OCI-LY1 (cell line): Measurements from ENCODE around the gene FNDC4.

Experiments used
- H2AFZ ChIP-seq: fragments of 200-600 bp; sonication (generic), shearing (Covaris generic); 2 replicates; pipeline ENCODE4 v1.6.0; 2014; ENCODE audit warnings: antibody characterized with exemption, mild to moderate bottlenecking, low read length
- H3F3A ChIP-seq: fragments of 200-600 bp; sonication (generic), shearing (Covaris generic); 2 replicates; pipeline ENCODE4 v1.6.0; 2014; ENCODE audit warnings: mild to moderate bottlenecking, antibody characterized with exemption, low read length, moderate library complexity; ENCODE audit not compliant: insufficient read depth
- H3K27ac ChIP-seq: fragments of 200-600 bp; sonication (generic); 2 replicates; pipeline ENCODE4 v1.5.1; 2014; ENCODE audit warnings: low read length, mixed run types, mild to moderate bottlenecking, low read depth; ENCODE audit not compliant: poor library complexity, severe bottlenecking
- H3K27me3 ChIP-seq: fragments of 200-600 bp; sonication (generic); 2 replicates; pipeline ENCODE4 v1.6.0; 2014; ENCODE audit warnings: antibody characterized with exemption, mild to moderate bottlenecking, low read length, moderate library complexity; ENCODE audit not compliant: insufficient read depth
- H3K36me3 ChIP-seq: fragments of 200-600 bp; sonication (generic); 2 replicates; pipeline ENCODE4 v1.6.1; 2014; ENCODE audit warnings: mild to moderate bottlenecking, antibody characterized with exemption, low read length, moderate library complexity, mixed read lengths; ENCODE audit not compliant: insufficient read depth
- H3K4me1 ChIP-seq: fragments of 200-600 bp; sonication (generic); 2 replicates; pipeline ENCODE4 v1.5.1; 2014; ENCODE audit warnings: mild to moderate bottlenecking, low read length, moderate library complexity; ENCODE audit not compliant: insufficient read depth, severe bottlenecking
- H3K4me2 ChIP-seq: fragments of 200-600 bp; sonication (generic), shearing (Covaris generic); 2 replicates; pipeline ENCODE4 v1.6.1; 2014; ENCODE audit warnings: low read length
- H3K4me3 ChIP-seq: fragments of 200-600 bp; sonication (generic); 2 replicates; pipeline ENCODE4 v1.5.1; 2014; ENCODE audit warnings: low read length, low read depth, mild to moderate bottlenecking, mixed read lengths; ENCODE audit not compliant: poor library complexity, severe bottlenecking
- H3K79me2 ChIP-seq: fragments of 200-600 bp; shearing (Covaris generic); 2 replicates; pipeline ENCODE4 v1.6.1; 2016; ENCODE audit warnings: mixed run types, low read length, mixed read lengths; ENCODE audit not compliant: insufficient read depth
- H3K9ac ChIP-seq: fragments of 200-600 bp; sonication (generic), shearing (Covaris generic); 2 replicates; pipeline ENCODE4 v1.6.1; 2014; ENCODE audit warnings: mild to moderate bottlenecking, low read length, mixed read lengths
- H3K9me2 ChIP-seq: fragments of 200-600 bp; sonication (generic), shearing (Covaris generic); 2 replicates; pipeline ENCODE4 v1.6.1; 2014; ENCODE audit warnings: low read depth, mild to moderate bottlenecking, low read length, mixed read lengths
- H3K9me3 ChIP-seq: fragments of 200-600 bp; shearing (Covaris generic); 2 replicates; pipeline ENCODE4 v1.6.1; 2014; ENCODE audit warnings: low read length, mixed read lengths
- H4K20me1 ChIP-seq: fragments of 200-600 bp; sonication (generic), shearing (Covaris generic); 2 replicates; pipeline ENCODE4 v1.6.0; 2016; ENCODE audit warnings: mild to moderate bottlenecking, low read length; ENCODE audit not compliant: insufficient read depth
- CTCF ChIP-seq: fragments of 200-600 bp; sonication (generic), shearing (Covaris generic); IDR thresholded peaks from 2 replicates; pipeline ENCODE4 v1.5.1; 2017; ENCODE audit warnings: mild to moderate bottlenecking, antibody characterized with exemption, low read length, moderate library complexity, mixed read lengths
- EZH2 ChIP-seq: fragments of 200-600 bp; sonication (generic), shearing (Covaris generic); IDR thresholded peaks from 2 replicates; pipeline ENCODE4 v1.8.0; 2017; ENCODE audit warnings: borderline replicate concordance, mixed run types, mild to moderate bottlenecking, antibody characterized with exemption, low read length, moderate library complexity, mixed read lengths

Gene FNDC4

GRCh38 chr2:27502142-27502541 lies 7.1 kb upstream of the FNDC4 start:
- no peaks in the 10 kb centered on the region for H3K36me3 ChIP-seq
- no peaks in the 10 kb centered on the region for H3K79me2 ChIP-seq
- no peak overlapping the region for H2AFZ ChIP-seq
- no peak overlapping the region for H3K4me2 ChIP-seq
- H3K9me3 ChIP-seq, result no peaks in the 10 kb centered on the region
- H3K9ac ChIP-seq, result no peak overlapping the region
- no peak overlapping the region for H3K27ac ChIP-seq
- no peaks in the 10 kb centered on the region for H3F3A ChIP-seq
- H4K20me1 ChIP-seq, result no peaks in the 10 kb centered on the region
- no peaks in the 10 kb centered on the region for H3K9me2 ChIP-seq
- TF ChIP-seq CTCF, result no peak
- TF ChIP-seq EZH2, result no peak
- 0 out of 2 replicates have a peak, but pooled peaks cover 10% of the 10 kb centered on the region for H3K27me3 ChIP-seq
- H3K4me3 ChIP-seq, result no peak overlapping the region
- H3K4me1 ChIP-seq, result no peaks in the 10 kb centered on the region

GRCh38 chr2:27501042-27501441 lies 6.0 kb upstream of the FNDC4 start:
- H3F3A ChIP-seq, result no peaks in the 10 kb centered on the region
- no peaks in the 10 kb centered on the region for H3K79me2 ChIP-seq
- no peak overlapping the region for H3K9ac ChIP-seq
- H3K4me3 ChIP-seq, result no peak overlapping the region
- H3K4me2 ChIP-seq, result no peak overlapping the region
- no peak for TF ChIP-seq CTCF
- no peak for TF ChIP-seq EZH2
- no peaks in the 10 kb centered on the region for H3K9me3 ChIP-seq
- H3K36me3 ChIP-seq, result no peaks in the 10 kb centered on the region
- H3K9me2 ChIP-seq, result no peaks in the 10 kb centered on the region
- H3K27me3 ChIP-seq, result peaks cover 10% of the 10 kb centered on the region; the same call in 1 of the 2 replicates
- no peaks in the 10 kb centered on the region for H4K20me1 ChIP-seq
- no peak overlapping the region for H3K27ac ChIP-seq
- no peak overlapping the region for H2AFZ ChIP-seq
- H3K4me1 ChIP-seq, result no peaks in the 10 kb centered on the region

GRCh38 chr2:27498975-27499374 lies 4.0 kb upstream of the FNDC4 start:
- Histone ChIP-seq H2AFZ (no peak overlapping the region), H3K9me3 (no peaks in the 10 kb centered on the region), H3K27ac (no peak overlapping the region), H3K4me2 (no peak overlapping the region), H3K79me2 (no peaks in the 10 kb centered on the region), H3F3A (no peaks in the 10 kb centered on the region), H3K4me1 (no peaks in the 10 kb centered on the region), H3K9ac (no peak overlapping the region), H3K9me2 (no peaks in the 10 kb centered on the region), H3K4me3 (no peak overlapping the region), H3K27me3 (peaks cover 10% of the 10 kb centered on the region; the same call in 1 of the 2 replicates), H3K36me3 (no peaks in the 10 kb centered on the region), H4K20me1 (no peaks in the 10 kb centered on the region)
- TF ChIP-seq EZH2 (no peak), CTCF (no peak)
